Tongue (tissue), 2 donors: ENCODE data around the gene NOTCH3. TPM values are rescaled to one million over a fixed set of nuclear protein-coding genes. Genes with fewer than 3 reads are reported as not detected.
A peak's percentile ranks its signal among the peaks of the same experiment; 100 is the strongest.

Experiments used
- DNase-seq: peaks from one replicate; pipeline ENCODE4 v3.0.0-alpha.2; 2015
- total RNA-seq: library from RNA; depleted of rRNA; stranded (reverse); fragments of >200 nt; gene quantifications from one replicate; pipeline ENCODE4 v1.2.3, GENCODE V29; 2014

Gene NOTCH3
- 163 TPM for total RNA-seq

- DNase-seq = peak; percentile 66
These were observed at the start of gene NOTCH3 for GRCh38 chr19:15200553-15201364. Gene NOTCH3, minus strand, starts transcription at chr19:15200995. Its CDS starts 90 bp downstream, at chr19:15200905.

GRCh38 chr19:15250640-15250993, 49.8 kb upstream of the NOTCH3 start:
- no peak for DNase-seq

GRCh38 chr19:15249972-15250639, 49.3 kb upstream of the NOTCH3 start:
- peak; percentile 93 for DNase-seq

- DNase-seq = no peak
These were observed 48.7 kb upstream of the NOTCH3 start for GRCh38 chr19:15249528-15249874.

GRCh38 chr19:15248648-15249527, 48.1 kb upstream of the NOTCH3 start:
- peak; percentile 85 for DNase-seq

- DNase-seq = no peak
These were observed 47.3 kb upstream of the NOTCH3 start for GRCh38 chr19:15248106-15248505.

- peak; percentile 58 for DNase-seq
These were observed 46.6 kb upstream of the NOTCH3 start for GRCh38 chr19:15247107-15248014.

GRCh38 chr19:15246198-15246481, 45.3 kb upstream of the NOTCH3 start:
- DNase-seq = no peak

- DNase-seq = no peak
These were observed 44.8 kb upstream of the NOTCH3 start for GRCh38 chr19:15245370-15246197.

GRCh38 chr19:15244808-15245207, 44.0 kb upstream of the NOTCH3 start:
- no peak for DNase-seq

- DNase-seq = no peak
These were observed 43.5 kb upstream of the NOTCH3 start for GRCh38 chr19:15244106-15244803.

GRCh38 chr19:15243236-15243957, 42.6 kb upstream of the NOTCH3 start:
- DNase-seq = no peak

GRCh38 chr19:15241259-15241910, 40.6 kb upstream of the NOTCH3 start:
- DNase-seq = peak; percentile 75

GRCh38 chr19:15240515-15240914, 39.7 kb upstream of the NOTCH3 start:
- DNase-seq = peak; percentile 53

- no peak for DNase-seq
These were observed 38.6 kb upstream of the NOTCH3 start for GRCh38 chr19:15239337-15239949.

- DNase-seq = no peak
These were observed 37.9 kb upstream of the NOTCH3 start for GRCh38 chr19:15238639-15239155.

GRCh38 chr19:15237759-15238638, 37.2 kb upstream of the NOTCH3 start:
- no peak for DNase-seq
